HepG2 (cell line): ENCODE measurements around the gene PEX11G. TPM values are rescaled to one million over a fixed set of nuclear protein-coding genes. Genes with fewer than 3 reads are reported as not detected.

ENCODE experiments used
- AGO1 ChIP-seq: fragments of 200-400 bp; formaldehyde crosslinking; IDR thresholded peaks from 2 replicates; pipeline ENCODE4 v1.6.1; 2017; ENCODE audit warnings: mild to moderate bottlenecking, low read depth, low read length, moderate library complexity; ENCODE audit not compliant: poor library complexity, severe bottlenecking
- CHD4 ChIP-seq: fragments of 200-600 bp; sonication (generic); IDR thresholded peaks from 2 replicates; pipeline ENCODE4 v1.7.0; 2017; ENCODE audit warnings: mild to moderate bottlenecking, low read length, borderline replicate concordance
- GZF1 ChIP-seq: sonication (generic); formaldehyde crosslinking; IDR thresholded peaks from 2 replicates; pipeline ENCODE4 v1.5.1; 2020; ENCODE audit warnings: mild to moderate bottlenecking, missing genetic modification reagents
- MZF1 ChIP-seq: sonication (generic); formaldehyde crosslinking; IDR thresholded peaks from 2 replicates; pipeline ENCODE4 v1.8.1; 2023; ENCODE audit warnings: mild to moderate bottlenecking, missing genetic modification reagents, borderline replicate concordance
- NFKBIZ ChIP-seq: IDR thresholded peaks from 2 replicates; pipeline ENCODE4 v1.6.1; 2018; ENCODE audit warnings: missing genetic modification reagents, missing compliant biosample characterization
- TBL1XR1 ChIP-seq: fragments of 150-350 bp; IDR thresholded peaks from 2 replicates; pipeline ENCODE4 v1.6.1; 2014; ENCODE audit warnings: borderline replicate concordance, low read length; ENCODE audit not compliant: partially characterized antibody
- THAP11 ChIP-seq: IDR thresholded peaks from 2 replicates; pipeline ENCODE4 v1.6.1; 2016; ENCODE audit warnings: missing biosample characterization, missing genetic modification reagents
- ZBTB38 ChIP-seq: sonication (generic); formaldehyde crosslinking; IDR thresholded peaks from 2 replicates; pipeline ENCODE4 v1.5.1; 2020; ENCODE audit warnings: mild to moderate bottlenecking, missing genetic modification reagents
- ZGPAT ChIP-seq: IDR thresholded peaks from 2 replicates; pipeline ENCODE4 v1.6.1; 2016; ENCODE audit warnings: mild to moderate bottlenecking
- ZNF33A ChIP-seq: sonication (generic); formaldehyde crosslinking; IDR thresholded peaks from 2 replicates; pipeline ENCODE4 v1.5.1; 2020; ENCODE audit warnings: missing genetic modification reagents, mild to moderate bottlenecking, moderate library complexity, borderline replicate concordance
- ZNF557 ChIP-seq: sonication (generic); formaldehyde crosslinking; IDR thresholded peaks from 2 replicates; pipeline ENCODE4 v1.4.0; 2020; ENCODE audit warnings: missing genetic modification reagents
- ZNF605 ChIP-seq: sonication (generic); formaldehyde crosslinking; IDR thresholded peaks from 2 replicates; pipeline ENCODE4 v1.8.0; 2022; ENCODE audit warnings: mild to moderate bottlenecking, missing genetic modification reagents
- polyA plus RNA-seq, 8 experiments: library from polyadenylated mRNA; depleted of rRNA in 3 of 8; stranded (reverse) in 7 of 8; unstranded in 1 of 8; fragments of >200 nt; fragmentation: Illumina TruSeq in 4 of 8; extraction: Trizol in 4 of 8; gene quantifications; 2 replicates each; pipeline versions ENCODE4 v1.2.1 to v1.2.3, GENCODE V29; 2011 to 2016; ENCODE audit warnings: low read depth in 4 of 8, missing spikeins in 1 of 8, mixed read lengths in 1 of 8; ENCODE audit not compliant: insufficient read depth in 1 of 8
- total RNA-seq, 5 experiments: library from RNA; depleted of rRNA; stranded (reverse); fragments of >200 nt; fragmentation: Illumina TruSeq; extraction: Trizol; gene quantifications; 2 replicates each; pipeline ENCODE4 v1.2.3, GENCODE V29; 2016; ENCODE audit warnings: low read depth in 1 of 5
- TF ChIP-seq, protein P1 (sequence below): sonication (generic); formaldehyde crosslinking; IDR thresholded peaks from 2 replicates; pipeline ENCODE4 v1.5.0; 2020; ENCODE audit warnings: missing genetic modification reagents
- TF ChIP-seq, protein P2 (sequence below): sonication (generic); formaldehyde crosslinking; IDR thresholded peaks from one replicate; pipeline ENCODE4 v1.5.1; 2020; ENCODE audit warnings: mild to moderate bottlenecking, missing genetic modification reagents; ENCODE audit errors: not compliant biosample characterization
- TF ChIP-seq, protein P3 (sequence below): sonication (generic); formaldehyde crosslinking; IDR thresholded peaks from 2 replicates; pipeline ENCODE4 v1.4.0; 2020; ENCODE audit warnings: mild to moderate bottlenecking, missing genetic modification reagents

PEX11G gene
- total and polyA plus RNA-seq, 2 of the 13 experiments (the other 11 are each of a cell fraction or from before 2014, with no cell fraction given): not detected

DNA sequence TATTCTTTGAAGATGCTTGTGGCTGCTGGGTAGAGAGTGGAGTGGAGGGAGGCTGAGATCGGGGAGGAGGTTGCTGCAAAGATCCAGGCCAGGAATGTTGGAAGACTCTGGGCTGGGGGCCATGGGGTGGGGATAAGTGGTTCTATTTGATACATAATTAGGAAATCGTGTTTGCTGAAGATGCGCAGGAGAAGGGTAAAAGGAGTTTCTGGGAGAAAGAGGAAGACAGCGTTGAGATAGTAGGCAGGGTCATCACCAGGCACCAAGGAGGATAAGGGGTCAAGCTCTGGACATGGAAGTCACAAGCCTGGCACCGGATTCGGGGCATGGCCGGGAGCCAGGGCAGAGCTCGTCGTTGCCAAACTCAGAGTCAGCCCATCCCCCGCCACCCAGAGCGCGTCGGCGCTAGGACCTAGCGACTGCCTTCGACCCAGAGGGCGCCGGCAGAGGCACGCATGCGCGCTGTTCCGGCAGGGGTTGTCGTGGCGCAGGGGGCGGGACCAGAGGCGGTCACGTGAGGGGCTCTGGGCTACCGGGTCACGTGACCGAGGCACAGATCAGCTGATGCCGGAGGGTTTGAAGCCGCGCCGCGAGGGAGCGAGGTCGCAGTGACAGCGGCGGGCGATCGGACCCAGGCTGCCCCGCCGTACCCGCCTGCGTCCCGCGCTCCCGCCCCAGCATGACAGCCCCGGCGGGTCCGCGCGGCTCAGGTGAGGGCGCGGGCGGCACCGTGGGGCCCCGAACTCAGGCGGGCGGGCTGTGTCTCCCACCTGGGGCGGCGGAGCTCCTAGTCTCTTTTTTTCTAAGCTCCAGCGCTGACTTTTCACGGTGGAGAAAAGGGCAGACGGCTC, 33.5 kb upstream of the PEX11G start, which contains the start of gene MCOLN1 (continued):
- TF ChIP-seq, protein P1, sequence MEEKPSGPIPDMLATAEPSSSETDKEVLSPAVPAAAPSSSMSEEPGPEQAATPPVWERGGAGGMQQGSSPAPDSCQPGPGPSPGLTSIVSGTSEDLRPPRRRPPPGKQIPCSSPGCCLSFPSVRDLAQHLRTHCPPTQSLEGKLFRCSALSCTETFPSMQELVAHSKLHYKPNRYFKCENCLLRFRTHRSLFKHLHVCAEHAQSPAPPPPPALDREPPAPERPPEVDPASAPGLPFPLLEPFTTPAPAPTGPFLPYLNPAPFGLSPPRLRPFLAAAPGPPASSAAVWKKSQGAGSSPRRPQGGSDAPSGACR: 0 out of 2 replicates have a peak, but pooled peaks have one; percentile 69
- TF ChIP-seq AGO1: peak; percentile 94
- peak; percentile 78 for TF ChIP-seq TBL1XR1
- TF ChIP-seq CHD4: no peak
- TF ChIP-seq NFKBIZ (CRISPR knock-in tag): 0 out of 2 replicates have a peak, but pooled peaks have one; percentile 59
- TF ChIP-seq ZNF33A (CRISPR knock-in tag): no peak
- no peak for TF ChIP-seq MZF1 (CRISPR knock-in tag)
- TF ChIP-seq, protein P2, sequence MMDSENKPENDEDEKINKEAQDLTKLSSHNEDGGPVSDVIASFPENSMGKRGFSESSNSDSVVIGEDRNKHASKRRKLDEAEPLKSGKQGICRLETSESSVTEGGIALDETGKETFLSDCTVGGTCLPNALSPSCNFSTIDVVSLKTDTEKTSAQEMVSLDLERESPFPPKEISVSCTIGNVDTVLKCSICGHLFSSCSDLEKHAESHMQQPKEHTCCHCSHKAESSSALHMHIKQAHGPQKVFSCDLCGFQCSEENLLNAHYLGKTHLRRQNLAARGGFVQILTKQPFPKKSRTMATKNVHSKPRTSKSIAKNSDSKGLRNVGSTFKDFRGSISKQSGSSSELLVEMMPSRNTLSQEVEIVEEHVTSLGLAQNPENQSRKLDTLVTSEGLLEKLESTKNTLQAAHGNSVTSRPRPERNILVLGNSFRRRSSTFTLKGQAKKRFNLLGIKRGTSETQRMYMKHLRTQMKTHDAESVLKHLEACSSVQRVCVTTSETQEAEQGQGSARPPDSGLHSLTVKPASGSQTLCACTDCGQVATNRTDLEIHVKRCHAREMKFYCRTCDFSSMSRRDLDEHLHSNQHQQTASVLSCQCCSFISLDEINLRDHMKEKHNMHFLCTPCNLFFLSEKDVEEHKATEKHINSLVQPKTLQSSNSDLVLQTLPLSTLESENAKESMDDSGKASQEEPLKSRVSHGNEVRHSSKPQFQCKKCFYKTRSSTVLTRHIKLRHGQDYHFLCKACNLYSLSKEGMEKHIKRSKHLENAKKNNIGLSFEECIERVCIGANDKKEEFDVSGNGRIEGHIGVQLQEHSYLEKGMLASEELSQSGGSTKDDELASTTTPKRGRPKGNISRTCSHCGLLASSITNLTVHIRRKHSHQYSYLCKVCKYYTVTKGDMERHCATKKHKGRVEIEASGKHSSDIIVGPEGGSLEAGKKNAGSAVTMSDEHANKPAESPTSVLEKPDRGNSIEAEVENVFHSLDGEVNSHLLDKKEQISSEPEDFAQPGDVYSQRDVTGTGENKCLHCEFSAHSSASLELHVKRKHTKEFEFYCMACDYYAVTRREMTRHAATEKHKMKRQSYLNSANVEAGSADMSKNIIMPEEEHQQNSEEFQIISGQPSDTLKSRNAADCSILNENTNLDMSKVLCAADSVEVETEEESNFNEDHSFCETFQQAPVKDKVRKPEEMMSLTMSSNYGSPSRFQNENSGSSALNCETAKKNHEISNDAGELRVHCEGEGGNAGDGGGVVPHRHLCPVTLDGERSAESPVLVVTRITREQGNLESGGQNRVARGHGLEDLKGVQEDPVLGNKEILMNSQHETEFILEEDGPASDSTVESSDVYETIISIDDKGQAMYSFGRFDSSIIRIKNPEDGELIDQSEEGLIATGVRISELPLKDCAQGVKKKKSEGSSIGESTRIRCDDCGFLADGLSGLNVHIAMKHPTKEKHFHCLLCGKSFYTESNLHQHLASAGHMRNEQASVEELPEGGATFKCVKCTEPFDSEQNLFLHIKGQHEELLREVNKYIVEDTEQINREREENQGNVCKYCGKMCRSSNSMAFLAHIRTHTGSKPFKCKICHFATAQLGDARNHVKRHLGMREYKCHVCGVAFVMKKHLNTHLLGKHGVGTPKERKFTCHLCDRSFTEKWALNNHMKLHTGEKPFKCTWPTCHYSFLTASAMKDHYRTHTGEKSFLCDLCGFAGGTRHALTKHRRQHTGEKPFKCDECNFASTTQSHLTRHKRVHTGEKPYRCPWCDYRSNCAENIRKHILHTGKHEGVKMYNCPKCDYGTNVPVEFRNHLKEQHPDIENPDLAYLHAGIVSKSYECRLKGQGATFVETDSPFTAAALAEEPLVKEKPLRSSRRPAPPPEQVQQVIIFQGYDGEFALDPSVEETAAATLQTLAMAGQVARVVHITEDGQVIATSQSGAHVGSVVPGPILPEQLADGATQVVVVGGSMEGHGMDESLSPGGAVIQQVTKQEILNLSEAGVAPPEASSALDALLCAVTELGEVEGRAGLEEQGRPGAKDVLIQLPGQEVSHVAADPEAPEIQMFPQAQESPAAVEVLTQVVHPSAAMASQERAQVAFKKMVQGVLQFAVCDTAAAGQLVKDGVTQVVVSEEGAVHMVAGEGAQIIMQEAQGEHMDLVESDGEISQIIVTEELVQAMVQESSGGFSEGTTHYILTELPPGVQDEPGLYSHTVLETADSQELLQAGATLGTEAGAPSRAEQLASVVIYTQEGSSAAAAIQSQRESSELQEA (CRISPR knock-in tag): no peak
- 0 out of 2 replicates have a peak, but pooled peaks have one; percentile 60 for TF ChIP-seq GZF1
- peak; percentile 97 for TF ChIP-seq THAP11 (CRISPR knock-in tag)
- no peak for TF ChIP-seq ZNF605
- TF ChIP-seq, protein P3, sequence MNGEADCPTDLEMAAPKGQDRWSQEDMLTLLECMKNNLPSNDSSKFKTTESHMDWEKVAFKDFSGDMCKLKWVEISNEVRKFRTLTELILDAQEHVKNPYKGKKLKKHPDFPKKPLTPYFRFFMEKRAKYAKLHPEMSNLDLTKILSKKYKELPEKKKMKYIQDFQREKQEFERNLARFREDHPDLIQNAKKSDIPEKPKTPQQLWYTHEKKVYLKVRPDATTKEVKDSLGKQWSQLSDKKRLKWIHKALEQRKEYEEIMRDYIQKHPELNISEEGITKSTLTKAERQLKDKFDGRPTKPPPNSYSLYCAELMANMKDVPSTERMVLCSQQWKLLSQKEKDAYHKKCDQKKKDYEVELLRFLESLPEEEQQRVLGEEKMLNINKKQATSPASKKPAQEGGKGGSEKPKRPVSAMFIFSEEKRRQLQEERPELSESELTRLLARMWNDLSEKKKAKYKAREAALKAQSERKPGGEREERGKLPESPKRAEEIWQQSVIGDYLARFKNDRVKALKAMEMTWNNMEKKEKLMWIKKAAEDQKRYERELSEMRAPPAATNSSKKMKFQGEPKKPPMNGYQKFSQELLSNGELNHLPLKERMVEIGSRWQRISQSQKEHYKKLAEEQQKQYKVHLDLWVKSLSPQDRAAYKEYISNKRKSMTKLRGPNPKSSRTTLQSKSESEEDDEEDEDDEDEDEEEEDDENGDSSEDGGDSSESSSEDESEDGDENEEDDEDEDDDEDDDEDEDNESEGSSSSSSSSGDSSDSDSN (CRISPR knock-in tag): peak; percentile 74
- TF ChIP-seq ZGPAT: peak; percentile 96
- TF ChIP-seq ZBTB38: peak; percentile 89
- TF ChIP-seq ZNF557 (CRISPR knock-in tag): no peak
